Peyer's patch (tissue), 4 donors: ENCODE data around the gene ZNF18.

Source experiments
- CTCF ChIP-seq, 6 experiments: fragments of 450-650 bp in 4 of 6; fragments of 200-600 bp in 2 of 6; sonication (generic) in 1 of 6; IDR thresholded peaks; one replicate each; pipeline ENCODE4 v1.5.1; 2017 to 2019; ENCODE audit warnings: antibody characterized with exemption in 6 of 6, mild to moderate bottlenecking in 3 of 6, moderate library complexity in 1 of 6
- POLR2A ChIP-seq, 2 donors: fragments of 450-650 bp; IDR thresholded peaks; one replicate each; pipeline ENCODE4 v1.5.1; 2017; ENCODE audit warnings: antibody characterized with exemption in 2 of 2, mild to moderate bottlenecking in 2 of 2, moderate library complexity in 2 of 2

DNA sequence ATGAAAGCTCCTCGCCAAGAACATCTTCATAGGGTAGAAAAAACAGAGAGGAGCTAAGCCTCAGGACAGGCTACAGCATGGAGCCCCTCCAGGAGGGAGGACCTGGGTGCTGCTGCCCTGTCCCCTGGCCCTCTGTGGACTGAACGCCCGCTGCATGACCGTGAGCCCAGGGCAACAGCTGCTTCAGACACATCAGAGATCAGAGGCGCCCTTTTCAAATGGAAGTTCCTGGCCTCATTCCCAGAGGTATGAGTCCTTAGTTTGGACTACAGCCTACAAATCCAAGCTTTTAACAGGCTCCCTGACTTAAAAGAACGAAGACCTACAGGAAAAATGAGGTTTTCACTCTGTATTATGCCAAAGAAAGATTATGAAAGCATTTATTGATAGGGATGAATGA is 48.5 kb downstream of the ZNF18 start:
- no peak for TF ChIP-seq POLR2A (IDR thresholded peaks at IDR 0.05)
- TF ChIP-seq CTCF (IDR thresholded peaks at IDR 0.05) = no peak
